ENCODE data around the gene EVX1. TPM values are rescaled to one million over a fixed set of nuclear protein-coding genes. Genes with fewer than 3 reads are reported as not detected.
A peak's percentile ranks its signal among the peaks of the same experiment; 100 is the strongest.

Gene EVX1
- total RNA-seq, 1 experiment from 2014 or later, result 0.33 TPM

GRCh38 chr7:27198138-27198841 lies 44.3 kb upstream of the EVX1 start:
- H3K36me3 ChIP-seq (ENCODE audit: low read depth, low read length), result 0 out of 2 replicates have a peak, but pooled peaks cover 6% of the 10 kb centered on the region
- TF ChIP-seq EZH2phosphoT487 (IDR thresholded peaks at IDR 0.05; ENCODE audit: borderline replicate concordance, low read length) (no peak), EZH2 (IDR thresholded peaks at IDR 0.05; ENCODE audit: low read length, unreplicated experiment) (no peak), CTCF (conservative IDR thresholded peaks at IDR 0.05; ENCODE audit: low read depth, low read length) (no peak)
- peaks cover 12% of the 10 kb centered on the region; the same call in 1 of the 2 replicates for H4K20me1 ChIP-seq (ENCODE audit: low read length)
- DNase-seq, result peak; percentile 31
- ChIA-PET CTCF (interaction anchor here (0.6 to 2.3 kb wide), 2 partner anchors 408 to 844 kb away, joined by 4 to 20 read pairs; no protein-coding TSS in a partner anchor), POLR2A (ENCODE audit: unreplicated experiment) (interaction anchor here (0.7 kb wide), 1 partner anchor 102 kb away, joined by 6 read pairs; no protein-coding TSS in a partner anchor)
- H3K4me1 ChIP-seq (ENCODE audit: insufficient read depth, low read length), result peaks cover 22% of the 10 kb centered on the region
- no peaks in the 10 kb centered on the region for H3F3A ChIP-seq (ENCODE audit: low read length, unreplicated experiment)
- H3K27me3 ChIP-seq (ENCODE audit: low read length), result no peaks in the 10 kb centered on the region
- H3K9me2 ChIP-seq (replicated peaks; ENCODE audit: low read length), result no peaks in the 10 kb centered on the region
- peak overlapping the region; percentile 91 for H3K4me3 ChIP-seq (ENCODE audit: low read length)
- peak overlapping the region; percentile 97 for H3K9ac ChIP-seq (ENCODE audit: low read length)
- no peak overlapping the region for H2AFZ ChIP-seq (ENCODE audit: low read length)
- H3K4me2 ChIP-seq (ENCODE audit: low read length), result peak overlapping the region; percentile 99
- intact Hi-C loops (cut with micrococcal nuclease), result loop anchor here (5.0 kb wide), 2 partner anchors 544 to 894 kb away; partner anchors contain the start of gene TAX1BP1
- no TSS peak for BruUV-seq (replicated peaks)
- peaks cover 95% of the 10 kb centered on the region for H3K79me2 ChIP-seq (ENCODE audit: low read length)
- no peaks in the 10 kb centered on the region for H3K9me3 ChIP-seq (ENCODE audit: low read length)
- ATAC-seq, result no peak
- H3K27ac ChIP-seq (ENCODE audit: low read length), result peak overlapping the region; percentile 53

- Histone ChIP-seq H3K9ac (ENCODE audit: low read length) (peak overlapping the region; percentile 97), H3F3A (ENCODE audit: low read length, unreplicated experiment) (no peaks in the 10 kb centered on the region), H4K20me1 (ENCODE audit: low read length) (peaks cover 12% of the 10 kb centered on the region; the same call in 1 of the 2 replicates), H3K4me2 (ENCODE audit: low read length) (peak overlapping the region; percentile 99), H2AFZ (ENCODE audit: low read length) (no peak overlapping the region), H3K27me3 (ENCODE audit: low read length) (no peaks in the 10 kb centered on the region), H3K9me2 (replicated peaks; ENCODE audit: low read length) (no peaks in the 10 kb centered on the region), H3K9me3 (ENCODE audit: low read length) (no peaks in the 10 kb centered on the region), H3K4me1 (ENCODE audit: insufficient read depth, low read length) (peaks cover 28% of the 10 kb centered on the region), H3K4me3 (ENCODE audit: low read length) (peak overlapping the region; percentile 91), H3K36me3 (ENCODE audit: low read depth, low read length) (0 out of 2 replicates have a peak, but pooled peaks cover 6% of the 10 kb centered on the region), H3K79me2 (ENCODE audit: low read length) (peaks cover 95% of the 10 kb centered on the region), H3K27ac (ENCODE audit: low read length) (peak overlapping the region; percentile 53)
- ChIA-PET POLR2A (ENCODE audit: unreplicated experiment) (interaction anchor here (0.5 to 1.0 kb wide), 7 partner anchors 10 to 542 kb away, joined by 3 to 24 read pairs (median 4); no protein-coding TSS in a partner anchor), CTCF (interaction anchor here (0.6 to 2.3 kb wide), 4 partner anchors 8 to 843 kb away, joined by 3 to 20 read pairs (median 4); no protein-coding TSS in a partner anchor)
- no peak for TF ChIP-seq EZH2phosphoT487 (IDR thresholded peaks at IDR 0.05; ENCODE audit: borderline replicate concordance, low read length)
- TF ChIP-seq CTCF (conservative IDR thresholded peaks at IDR 0.05; ENCODE audit: low read depth, low read length), result no peak
- no peak for TF ChIP-seq EZH2 (IDR thresholded peaks at IDR 0.05; ENCODE audit: low read length, unreplicated experiment)
- no peak for ATAC-seq
- BruUV-seq (replicated peaks), result no TSS peak
- peak; percentile 20 for DNase-seq
- intact Hi-C loops (cut with micrococcal nuclease), result loop anchor here (5.0 kb wide), 2 partner anchors 543 to 893 kb away; partner anchors contain the start of gene TAX1BP1
Measured at GRCh38 chr7:27198871-27199801, 43.5 kb upstream of the EVX1 start.

All from PC-3 (cell line).